GM12801 (cell line): Measurements from ENCODE around the gene INPP5A.

Experiments used
- CTCF ChIP-seq: IDR thresholded peaks from one replicate; pipeline ENCODE4 v1.5.1; 2011; ENCODE audit warnings: control low read depth; ENCODE audit not compliant: insufficient read length; ENCODE audit errors: extremely low read depth

Gene INPP5A

GRCh38 chr10:132685921-132686680 lies 148.5 kb downstream of the INPP5A start:
- no peak for TF ChIP-seq CTCF

- no peak for TF ChIP-seq CTCF
These were observed 149.8 kb downstream of the INPP5A start for GRCh38 chr10:132687181-132687892.

GRCh38 chr10:132687893-132688579 lies 150.4 kb downstream of the INPP5A start:
- TF ChIP-seq CTCF = no peak

- no peak for TF ChIP-seq CTCF
These were observed 151.2 kb downstream of the INPP5A start for GRCh38 chr10:132688580-132689420.

GRCh38 chr10:132689721-132690360 lies 152.3 kb downstream of the INPP5A start:
- no peak for TF ChIP-seq CTCF

- no peak for TF ChIP-seq CTCF
These were observed 152.8 kb downstream of the INPP5A start for GRCh38 chr10:132690401-132690800.
